Keratinocyte (primary cell): Measurements from ENCODE around the gene GPR157. TPM values are rescaled to one million over a fixed set of nuclear protein-coding genes. Genes with fewer than 3 reads are reported as not detected.

ENCODE experiments used
- DNase-seq: peaks from one replicate; pipeline ENCODE4 v3.0.0-alpha.2; 2011; ENCODE audit warnings: low read depth, missing footprints, low spot score
- FAIRE-seq: peaks from 2 replicates; lab custom pipeline; 2011; peaks lifted over from hg19 to GRCh38; lab: Jason Lieb, UNC
- H2AFZ ChIP-seq: 2 replicates; pipeline ENCODE4 v1.6.0; 2012; ENCODE audit warnings: low read length, control low read depth, inconsistent platforms; ENCODE audit not compliant: control insufficient read depth
- H3K27ac ChIP-seq: 2 replicates; pipeline ENCODE4 v1.5.1; 2011; ENCODE audit warnings: low read length; ENCODE audit not compliant: control insufficient read depth, insufficient read depth
- H3K27me3 ChIP-seq: 3 replicates; pipeline ENCODE4 v1.6.0; 2011; ENCODE audit warnings: low read length; ENCODE audit not compliant: control insufficient read depth, insufficient read depth; ENCODE audit errors: extremely low read depth
- H3K36me3 ChIP-seq, 2 experiments: 2 replicates in 1 of 2; 3 replicates in 1 of 2; pipeline ENCODE4 v1.5.1; 2011; ENCODE audit warnings: low read length in 2 of 2, mild to moderate bottlenecking in 1 of 2; ENCODE audit not compliant: control insufficient read depth in 2 of 2, insufficient read depth in 2 of 2; ENCODE audit errors: extremely low read depth in 1 of 2
- H3K4me1 ChIP-seq: 3 replicates; pipeline ENCODE4 v1.5.1; 2011; ENCODE audit warnings: low read length; ENCODE audit not compliant: control insufficient read depth, insufficient read depth; ENCODE audit errors: extremely low read depth
- H3K4me2 ChIP-seq: 3 replicates; pipeline ENCODE4 v1.6.0; 2011; ENCODE audit warnings: low read depth, low read length; ENCODE audit not compliant: control insufficient read depth, insufficient read depth; ENCODE audit errors: extremely low read depth
- H3K4me3 ChIP-seq, 3 experiments: fragments of 200-600 bp in 1 of 3; sonication (generic) in 1 of 3; 2 replicates in 2 of 3; 3 replicates in 1 of 3; pipeline ENCODE4 v1.5.1; 2011 to 2016; ENCODE audit warnings: low read length in 3 of 3, mild to moderate bottlenecking in 3 of 3, control low read depth in 2 of 3, inconsistent platforms in 1 of 3, low read depth in 1 of 3, mixed read lengths in 1 of 3, mixed run types in 1 of 3, moderate library complexity in 1 of 3; ENCODE audit not compliant: control insufficient read depth in 2 of 3, insufficient read depth in 2 of 3; ENCODE audit errors: extremely low read depth in 1 of 3
- H3K79me2 ChIP-seq: 2 replicates; pipeline ENCODE4 v1.6.0; 2012; ENCODE audit warnings: low read length; ENCODE audit not compliant: control insufficient read depth, insufficient read depth
- H3K9ac ChIP-seq: 3 replicates; pipeline ENCODE4 v1.6.0; 2011; ENCODE audit warnings: low read length; ENCODE audit not compliant: control insufficient read depth, insufficient read depth; ENCODE audit errors: extremely low read depth
- H3K9me1 ChIP-seq: 3 replicates; pipeline ENCODE4 v1.6.0; 2011; ENCODE audit warnings: low read length; ENCODE audit not compliant: control insufficient read depth, insufficient read depth; ENCODE audit errors: extremely low read depth
- H3K9me3 ChIP-seq: 2 replicates; pipeline ENCODE4 v1.5.1; 2012; ENCODE audit warnings: low read depth, low read length; ENCODE audit not compliant: control insufficient read depth
- H4K20me1 ChIP-seq: 3 replicates; pipeline ENCODE4 v1.6.0; 2011; ENCODE audit warnings: low read length; ENCODE audit not compliant: control insufficient read depth, insufficient read depth; ENCODE audit errors: extremely low read depth
- CTCF ChIP-seq, 3 experiments: IDR thresholded peaks in 1 of 3; conservative IDR thresholded peaks in 1 of 3; optimal IDR thresholded peaks in 1 of 3; 2 replicates in 2 of 3; 3 replicates in 1 of 3; pipeline versions ENCODE3 to v1.5.1; 2011; ENCODE audit warnings: low read length in 3 of 3, mild to moderate bottlenecking in 3 of 3, moderate library complexity in 2 of 3, control low read depth in 1 of 3, inconsistent platforms in 1 of 3; ENCODE audit not compliant: insufficient read depth in 2 of 3; ENCODE audit errors: extremely low read depth in 1 of 3
- EZH2 ChIP-seq: IDR thresholded peaks from one replicate; pipeline ENCODE4 v1.6.1; 2012; ENCODE audit warnings: inconsistent platforms, mild to moderate bottlenecking, low read length, moderate library complexity
- dilution Hi-C: fragments of 300-500 bp; cut with MboI; formaldehyde crosslinking; loops from one replicate; pipeline ENCODE4 v1.7.0; 2020; ENCODE audit warnings: low sequenced_read_pairs; ENCODE audit not compliant: extremely low pct_ligation_motif_present
- polyA plus RNA-seq, 5 experiments: library from polyadenylated mRNA; depleted of rRNA in 3 of 5; stranded (reverse) in 3 of 5; stranded (forward) in 1 of 5; unstranded in 1 of 5; fragments of >200 nt; gene quantifications; 1 replicate in 1 of 5; 2 replicates in 3 of 5; 3 replicates in 1 of 5; pipeline versions ENCODE4 v1.2.1 to v1.2.3, GENCODE V29; 2011 to 2012; ENCODE audit warnings: missing spikeins in 2 of 5, low read depth in 1 of 5, low replicate concordance in 1 of 5

The GPR157 gene
- polyA plus RNA-seq, 1 donor (not counting 4 experiments of a cell fraction or from before 2014, with no cell fraction given), result 6.5 TPM

DNA sequence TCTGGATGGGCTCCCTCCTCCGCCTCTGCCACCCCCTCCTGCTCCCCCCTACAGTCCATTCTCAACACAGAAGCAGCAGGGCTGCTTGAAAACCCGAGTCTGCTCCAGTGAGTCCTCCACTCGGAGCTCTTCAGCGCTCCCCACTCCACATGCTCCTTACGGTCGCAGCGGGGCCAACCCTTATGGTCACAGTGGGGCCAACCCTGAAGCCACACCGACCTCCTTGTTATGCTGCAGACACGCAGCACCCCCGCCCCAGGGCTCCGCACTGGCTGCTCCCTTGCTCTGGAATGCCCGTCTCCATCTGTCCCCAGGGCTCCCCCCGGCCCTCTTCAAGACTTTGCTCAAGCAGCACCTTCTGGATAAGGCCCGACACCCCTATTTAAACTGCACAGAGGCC is 22.6 kb downstream of the GPR157 start:
- DNase-seq (no peak), FAIRE-seq (no peak)
- Histone ChIP-seq H3K9me1 (no peaks in the 10 kb centered on the region), H3K27ac (no peak overlapping the region), H3K9me3 (no peaks in the 10 kb centered on the region), H4K20me1 (no peaks in the 10 kb centered on the region), H3K36me3 (peaks cover 2 to 6% of the 10 kb centered on the region in 2 experiments), H3K79me2 (no peaks in the 10 kb centered on the region), H3K4me1 (peaks cover 9% of the 10 kb centered on the region), H3K4me2 (no peak overlapping the region), H3K9ac (no peak overlapping the region), H3K4me3 (no peak overlapping the region), H2AFZ (no peak overlapping the region), H3K27me3 (no peaks in the 10 kb centered on the region)
- TF ChIP-seq CTCF (optimal IDR thresholded peaks at IDR 0.05 in 1 of 3, IDR thresholded peaks at IDR 0.05 in 1 of 3, conservative IDR thresholded peaks at IDR 0.05 in 1 of 3; ENCODE audit: extremely low read depth in 1 of 3, insufficient read depth in 2 of 3, low read length in 3 of 3) (no peak), EZH2 (no peak)
- dilution Hi-C loops, result no loop called here

DNA sequence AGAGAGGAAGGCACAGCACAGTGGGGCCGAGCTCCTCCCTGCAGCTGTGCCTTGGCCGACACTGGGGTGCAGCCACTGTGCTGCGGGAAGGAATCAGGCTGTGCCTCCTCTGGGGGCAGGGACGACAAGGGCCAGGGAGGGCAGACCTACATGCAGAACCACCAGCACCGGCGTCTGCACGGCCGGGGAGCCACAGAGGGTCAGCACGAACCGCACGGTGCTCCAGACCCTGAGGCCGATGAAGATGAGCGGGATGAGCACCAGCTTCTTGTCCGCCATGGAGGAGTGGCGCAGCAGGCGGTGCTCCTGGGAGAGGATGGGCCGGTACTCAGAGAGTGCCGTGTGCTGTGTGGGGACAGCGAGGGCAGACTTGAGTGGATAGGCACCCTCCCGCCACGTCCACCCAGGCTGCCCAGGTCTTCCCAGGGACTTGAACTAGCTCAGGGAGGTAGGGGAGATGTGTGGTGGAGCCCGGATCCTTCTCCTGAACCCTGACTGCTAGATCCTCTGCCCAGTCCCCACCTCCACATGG is 23.5 kb downstream of the GPR157 start:
- no peak for FAIRE-seq
- dilution Hi-C loops, result no loop called here
- no peaks in the 10 kb centered on the region for H3K9me1 ChIP-seq

More for the DNA sequence above, 23.5 kb downstream of the GPR157 start:
- Histone ChIP-seq H3K27me3 (no peaks in the 10 kb centered on the region), H4K20me1 (no peaks in the 10 kb centered on the region), H3K4me3 (no peak overlapping the region), H3K4me2 (no peak overlapping the region), H2AFZ (no peak overlapping the region), H3K36me3 (peaks cover 2% of the 10 kb centered on the region in 2 experiments), H3K9ac (no peak overlapping the region), H3K4me1 (peaks cover 5% of the 10 kb centered on the region), H3K9me3 (no peaks in the 10 kb centered on the region), H3K79me2 (no peaks in the 10 kb centered on the region), H3K27ac (no peak overlapping the region)
- TF ChIP-seq EZH2 (no peak), CTCF (optimal IDR thresholded peaks at IDR 0.05 in 1 of 3, IDR thresholded peaks at IDR 0.05 in 1 of 3, conservative IDR thresholded peaks at IDR 0.05 in 1 of 3; ENCODE audit: extremely low read depth in 1 of 3, insufficient read depth in 2 of 3, low read length in 3 of 3) (no peak)
- no peak for DNase-seq
